ENCODE data around the gene UBXN10. TPM values are rescaled to one million over a fixed set of nuclear protein-coding genes. Genes with fewer than 3 reads are reported as not detected.

Gene UBXN10, protein sequence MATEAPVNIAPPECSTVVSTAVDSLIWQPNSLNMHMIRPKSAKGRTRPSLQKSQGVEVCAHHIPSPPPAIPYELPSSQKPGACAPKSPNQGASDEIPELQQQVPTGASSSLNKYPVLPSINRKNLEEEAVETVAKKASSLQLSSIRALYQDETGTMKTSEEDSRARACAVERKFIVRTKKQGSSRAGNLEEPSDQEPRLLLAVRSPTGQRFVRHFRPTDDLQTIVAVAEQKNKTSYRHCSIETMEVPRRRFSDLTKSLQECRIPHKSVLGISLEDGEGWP
- 1 to 10 TPM in 1 of 2 donors, under 1 TPM in 1; 0.35 to 1.2 TPM for polyA plus RNA-seq

GRCh38 chr1:20185834-20186782, at the start of gene UBXN10, which contains the start of gene PLA2G2C:
UBXN10 (plus strand) TSS chr1:20186096; CDS start chr1:20190562, 4,466 bp downstream.
PLA2G2C (minus strand) TSS chr1:20186518; CDS start chr1:20177363, 9,155 bp downstream.
- Histone ChIP-seq H3K27me3 (ENCODE audit: control insufficient read depth in 1 of 2, insufficient read depth in 2 of 2, low read length in 2 of 2) (peaks cover 0 to 3% of the 10 kb centered on the region in 2 donors), H3K27ac (ENCODE audit: low read depth in 2 of 2, low read length in 1 of 2) (peak within 1 kb of the TSS; percentile 60 to 61), H3K4me1 (ENCODE audit: control insufficient read depth in 2 of 2, insufficient read depth in 2 of 2, low read length in 1 of 2) (peaks cover 0 to 5% of the 10 kb centered on the region in 2 donors), H3K4me3 (ENCODE audit: low read depth in 1 of 2, low read length in 2 of 2) (peak within 1 kb of the TSS; percentile 25 to 40), H3K9me3 (ENCODE audit: control insufficient read depth in 2 of 2, insufficient read depth in 1 of 2, low read depth in 1 of 2, low read length in 1 of 2) (peaks cover 0 to 2% of the 10 kb centered on the region in 2 donors), H3K36me3 (ENCODE audit: control insufficient read depth in 2 of 2, insufficient read depth in 2 of 2, low read length in 1 of 2) (no peaks in the 10 kb centered on the region)
- WGBS, 2 donors = 2 to 3% methylated on average over 50 to 52 of the region's 52 CpGs

GRCh38 chr1:20136249-20136648, 49.6 kb upstream of the UBXN10 start:
- 88 to 93% methylated on average over 3 of the region's 3 CpGs for WGBS, 2 donors
- H3K27me3 ChIP-seq (ENCODE audit: control insufficient read depth in 1 of 2, insufficient read depth in 2 of 2, low read length in 2 of 2) = no peaks in the 10 kb centered on the region
- H3K4me1 ChIP-seq (ENCODE audit: control insufficient read depth in 2 of 2, insufficient read depth in 2 of 2, low read length in 1 of 2) = peaks cover 0 to 3% of the 10 kb centered on the region in 2 donors
- no peak overlapping the region for H3K27ac ChIP-seq (ENCODE audit: low read depth in 2 of 2, low read length in 1 of 2)
- H3K36me3 ChIP-seq (ENCODE audit: control insufficient read depth in 2 of 2, insufficient read depth in 2 of 2, low read length in 1 of 2) = no peaks in the 10 kb centered on the region
- no peaks in the 10 kb centered on the region for H3K9me3 ChIP-seq (ENCODE audit: control insufficient read depth in 2 of 2, insufficient read depth in 1 of 2, low read depth in 1 of 2, low read length in 1 of 2)
- no peak overlapping the region for H3K4me3 ChIP-seq (ENCODE audit: low read depth in 1 of 2, low read length in 2 of 2)

- peaks cover 0 to 3% of the 10 kb centered on the region in 2 donors for H3K4me1 ChIP-seq (ENCODE audit: control insufficient read depth in 2 of 2, insufficient read depth in 2 of 2, low read length in 1 of 2)
- no peak overlapping the region for H3K27ac ChIP-seq (ENCODE audit: low read depth in 2 of 2, low read length in 1 of 2)
- H3K9me3 ChIP-seq (ENCODE audit: control insufficient read depth in 2 of 2, insufficient read depth in 1 of 2, low read depth in 1 of 2, low read length in 1 of 2) = no peaks in the 10 kb centered on the region
- 79 to 81% methylated on average over 4 of the region's 4 CpGs for WGBS, 2 donors
- no peaks in the 10 kb centered on the region for H3K36me3 ChIP-seq (ENCODE audit: control insufficient read depth in 2 of 2, insufficient read depth in 2 of 2, low read length in 1 of 2)
- H3K4me3 ChIP-seq (ENCODE audit: low read depth in 1 of 2, low read length in 2 of 2) = no peak overlapping the region
- H3K27me3 ChIP-seq (ENCODE audit: control insufficient read depth in 1 of 2, insufficient read depth in 2 of 2, low read length in 2 of 2) = no peaks in the 10 kb centered on the region
These were observed 48.8 kb upstream of the UBXN10 start for GRCh38 chr1:20137055-20137454.

DNA sequence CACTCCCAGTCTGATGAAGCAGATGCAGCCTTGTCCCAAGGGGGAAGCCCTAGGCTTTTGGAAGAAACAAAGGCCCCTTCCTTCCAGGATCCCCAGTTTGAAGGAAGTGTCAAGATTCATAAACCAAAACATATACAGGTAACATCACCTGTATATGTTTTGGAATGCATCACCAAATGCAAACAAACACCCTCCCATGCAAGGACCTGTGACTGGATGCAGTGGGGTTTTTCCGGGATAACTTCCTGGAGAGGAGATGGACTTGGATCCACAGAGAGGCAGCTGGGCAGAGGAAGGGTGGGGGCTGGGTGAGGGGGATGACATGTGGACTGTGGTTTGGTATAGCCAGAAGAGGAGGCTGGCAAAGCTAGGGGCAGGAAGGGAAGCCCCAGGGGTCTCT, 48.3 kb upstream of the UBXN10 start:
- Histone ChIP-seq H3K36me3 (ENCODE audit: control insufficient read depth in 2 of 2, insufficient read depth in 2 of 2, low read length in 1 of 2) (no peaks in the 10 kb centered on the region), H3K4me3 (ENCODE audit: low read depth in 1 of 2, low read length in 2 of 2) (no peak overlapping the region), H3K4me1 (ENCODE audit: control insufficient read depth in 2 of 2, insufficient read depth in 2 of 2, low read length in 1 of 2) (peaks cover 0 to 3% of the 10 kb centered on the region in 2 donors), H3K27me3 (ENCODE audit: control insufficient read depth in 1 of 2, insufficient read depth in 2 of 2, low read length in 2 of 2) (no peaks in the 10 kb centered on the region), H3K27ac (ENCODE audit: low read depth in 2 of 2, low read length in 1 of 2) (no peak overlapping the region), H3K9me3 (ENCODE audit: control insufficient read depth in 2 of 2, insufficient read depth in 1 of 2, low read depth in 1 of 2, low read length in 1 of 2) (no peaks in the 10 kb centered on the region)
- WGBS, 2 donors = 86 to 87% methylated on average over 1 of the region's 1 CpG

DNA sequence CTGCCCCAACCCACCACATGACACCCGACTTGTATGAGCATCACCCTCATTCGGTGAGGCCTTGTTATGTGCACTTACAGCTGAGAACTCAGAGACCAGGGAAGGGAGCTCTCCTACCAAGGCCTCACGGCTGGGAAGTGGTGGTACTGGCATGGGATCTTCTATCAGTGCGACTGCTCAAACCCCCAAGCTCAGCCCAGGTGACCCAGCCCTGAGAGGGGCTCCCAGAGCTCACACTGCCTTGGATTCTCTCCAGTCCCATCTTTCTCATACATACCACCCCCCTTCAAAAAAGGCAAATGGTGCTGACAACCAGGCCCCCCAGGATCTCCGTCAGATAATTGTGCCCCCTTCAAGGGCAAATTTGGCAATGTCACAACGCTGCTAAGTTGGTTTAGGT, 47.5 kb upstream of the UBXN10 start:
- H3K27ac ChIP-seq (ENCODE audit: low read depth in 2 of 2, low read length in 1 of 2) = no peak overlapping the region
- no peaks in the 10 kb centered on the region for H3K9me3 ChIP-seq (ENCODE audit: control insufficient read depth in 2 of 2, insufficient read depth in 1 of 2, low read depth in 1 of 2, low read length in 1 of 2)
- H3K4me3 ChIP-seq (ENCODE audit: low read depth in 1 of 2, low read length in 2 of 2) = no peak overlapping the region
- 90 to 91% methylated on average over 6 of the region's 6 CpGs for WGBS, 2 donors
- H3K27me3 ChIP-seq (ENCODE audit: control insufficient read depth in 1 of 2, insufficient read depth in 2 of 2, low read length in 2 of 2) = no peaks in the 10 kb centered on the region
- peaks cover 0 to 3% of the 10 kb centered on the region in 2 donors for H3K4me1 ChIP-seq (ENCODE audit: control insufficient read depth in 2 of 2, insufficient read depth in 2 of 2, low read length in 1 of 2)
- H3K36me3 ChIP-seq (ENCODE audit: control insufficient read depth in 2 of 2, insufficient read depth in 2 of 2, low read length in 1 of 2) = no peaks in the 10 kb centered on the region

- 89 to 91% methylated on average over 9 of the region's 9 CpGs for WGBS, 2 donors
- no peaks in the 10 kb centered on the region for H3K27me3 ChIP-seq (ENCODE audit: control insufficient read depth in 1 of 2, insufficient read depth in 2 of 2, low read length in 2 of 2)
- no peaks in the 10 kb centered on the region for H3K36me3 ChIP-seq (ENCODE audit: control insufficient read depth in 2 of 2, insufficient read depth in 2 of 2, low read length in 1 of 2)
- no peak within 1 kb of the TSS for H3K4me3 ChIP-seq (ENCODE audit: low read depth in 1 of 2, low read length in 2 of 2)
- H3K27ac ChIP-seq (ENCODE audit: low read depth in 2 of 2, low read length in 1 of 2) = no peak within 1 kb of the TSS
- H3K9me3 ChIP-seq (ENCODE audit: control insufficient read depth in 2 of 2, insufficient read depth in 1 of 2, low read depth in 1 of 2, low read length in 1 of 2) = no peaks in the 10 kb centered on the region
- H3K4me1 ChIP-seq (ENCODE audit: control insufficient read depth in 2 of 2, insufficient read depth in 2 of 2, low read length in 1 of 2) = peaks cover 0 to 3% of the 10 kb centered on the region in 2 donors
These were observed 46.8 kb upstream of the UBXN10 start, which contains the start of gene PLA2G2F for GRCh38 chr1:20138961-20139550. PLA2G2F (plus strand) TSS chr1:20139323; CDS start chr1:20139428, 105 bp downstream.

GRCh38 chr1:20139776-20140612, 45.9 kb upstream of the UBXN10 start:
- H3K27ac ChIP-seq (ENCODE audit: low read depth in 2 of 2, low read length in 1 of 2) = no peak overlapping the region
- H3K9me3 ChIP-seq (ENCODE audit: control insufficient read depth in 2 of 2, insufficient read depth in 1 of 2, low read depth in 1 of 2, low read length in 1 of 2) = no peaks in the 10 kb centered on the region
- 82 to 89% methylated on average over 13 of the region's 13 CpGs for WGBS, 2 donors
- no peaks in the 10 kb centered on the region for H3K27me3 ChIP-seq (ENCODE audit: control insufficient read depth in 1 of 2, insufficient read depth in 2 of 2, low read length in 2 of 2)
- peaks cover 0 to 6% of the 10 kb centered on the region in 2 donors for H3K4me1 ChIP-seq (ENCODE audit: control insufficient read depth in 2 of 2, insufficient read depth in 2 of 2, low read length in 1 of 2)
- no peaks in the 10 kb centered on the region for H3K36me3 ChIP-seq (ENCODE audit: control insufficient read depth in 2 of 2, insufficient read depth in 2 of 2, low read length in 1 of 2)
- H3K4me3 ChIP-seq (ENCODE audit: low read depth in 1 of 2, low read length in 2 of 2) = no peak overlapping the region

- Histone ChIP-seq H3K9me3 (ENCODE audit: control insufficient read depth in 2 of 2, insufficient read depth in 1 of 2, low read depth in 1 of 2, low read length in 1 of 2) (no peaks in the 10 kb centered on the region), H3K36me3 (ENCODE audit: control insufficient read depth in 2 of 2, insufficient read depth in 2 of 2, low read length in 1 of 2) (no peaks in the 10 kb centered on the region), H3K4me3 (ENCODE audit: low read depth in 1 of 2, low read length in 2 of 2) (no peak overlapping the region), H3K27ac (ENCODE audit: low read depth in 2 of 2, low read length in 1 of 2) (no peak overlapping the region), H3K4me1 (ENCODE audit: control insufficient read depth in 2 of 2, insufficient read depth in 2 of 2, low read length in 1 of 2) (peaks cover 0 to 6% of the 10 kb centered on the region in 2 donors), H3K27me3 (ENCODE audit: control insufficient read depth in 1 of 2, insufficient read depth in 2 of 2, low read length in 2 of 2) (no peaks in the 10 kb centered on the region)
- WGBS, 2 donors = 85 to 87% methylated on average over 9 of the region's 9 CpGs
These were observed 44.9 kb upstream of the UBXN10 start for GRCh38 chr1:20141001-20141400.

Measured in esophagus (tissue), 2 donors.